Spleen (tissue), 11 donors: ENCODE data around the gene JAKMIP3. TPM values are rescaled to one million over a fixed set of nuclear protein-coding genes. Genes with fewer than 3 reads are reported as not detected.

Experiments
- DNase-seq: peaks from one replicate; pipeline ENCODE4 v3.0.0-alpha.2; 2020
- H3K27ac ChIP-seq, 8 donors: fragments of 200-600 bp; sonication (generic) in 7 of 8; 1 replicate in 4 of 8; 2 replicates in 4 of 8; pipeline versions ENCODE4 v1.5.0 to v1.8.0; 2016 to 2021; ENCODE audit warnings: inconsistent platforms in 4 of 8, mild to moderate bottlenecking in 4 of 8, moderate library complexity in 1 of 8
- H3K27me3 ChIP-seq, 7 donors: fragments of 200-600 bp; sonication (generic) in 6 of 7; replicated peaks in 1 of 7; 1 replicate in 4 of 7; 2 replicates in 3 of 7; pipeline versions ENCODE4 v1.5.0 to v1.8.0; 2016 to 2021; ENCODE audit warnings: inconsistent platforms in 3 of 7, mild to moderate bottlenecking in 1 of 7
- H3K36me3 ChIP-seq, 6 donors: fragments of 200-600 bp; sonication (generic) in 5 of 6; 1 replicate in 4 of 6; 2 replicates in 2 of 6; pipeline versions ENCODE4 v1.5.0 to v1.8.0; 2016 to 2021; ENCODE audit warnings: inconsistent platforms in 2 of 6
- H3K4me1 ChIP-seq, 6 donors: fragments of 200-600 bp; sonication (generic) in 5 of 6; 1 replicate in 3 of 6; 2 replicates in 3 of 6; pipeline versions ENCODE4 v1.5.0 to v1.8.0; 2016 to 2021; ENCODE audit warnings: inconsistent platforms in 3 of 6
- H3K4me3 ChIP-seq, 8 donors: fragments of 200-600 bp; sonication (generic) in 7 of 8; 1 replicate in 4 of 8; 2 replicates in 4 of 8; pipeline versions ENCODE4 v1.5.0 to v1.8.0; 2016 to 2021; ENCODE audit warnings: inconsistent platforms in 4 of 8, mild to moderate bottlenecking in 4 of 8, moderate library complexity in 2 of 8
- H3K9me3 ChIP-seq, 8 donors: fragments of 200-600 bp; sonication (generic) in 7 of 8; 1 replicate in 4 of 8; 2 replicates in 4 of 8; pipeline versions ENCODE4 v1.5.0 to v1.8.0; 2016 to 2021; ENCODE audit warnings: inconsistent platforms in 4 of 8
- CTCF ChIP-seq, 11 experiments: fragments of 200-600 bp in 7 of 11; fragments of 450-650 bp in 4 of 11; sonication (generic) in 4 of 11; IDR thresholded peaks in 8 of 11; conservative IDR thresholded peaks in 3 of 11; 1 replicate in 7 of 11; 2 replicates in 4 of 11; pipeline versions ENCODE4 v1.4.0 to v1.8.0; 2016 to 2021; ENCODE audit warnings: antibody characterized with exemption in 11 of 11, inconsistent platforms in 4 of 11, mild to moderate bottlenecking in 1 of 11
- POLR2A ChIP-seq, 3 donors: fragments of 450-650 bp; IDR thresholded peaks; one replicate each; pipeline ENCODE4 v1.5.1; 2017; ENCODE audit warnings: antibody characterized with exemption in 3 of 3, mild to moderate bottlenecking in 1 of 3
- POLR2AphosphoS5 ChIP-seq, 3 donors: sonication (generic); formaldehyde crosslinking; IDR thresholded peaks; one replicate each; pipeline ENCODE4 v1.5.1; 2017; ENCODE audit warnings: antibody characterized with exemption in 3 of 3
- WGBS, 5 donors: extraction: QIAGEN DNeasy Blood & Tissue Kit in 3 of 5; methylation state at CpG; one replicate each; pipeline versions ENCODE4 v1.1.5 to v1.1.7; 2013 to 2018; 5-methylcytosine and 5-hydroxymethylcytosine counted together
- intact Hi-C: fragments of 100-400 bp; cut with DNase I; formaldehyde crosslinking; loops from one replicate; pipeline ENCODE4 v1.15.0; 2023; ENCODE audit warnings: low total_unique reads
- polyA plus RNA-seq, 3 donors: library from polyadenylated mRNA; stranded (reverse); fragments of 200-250 nt; gene quantifications; one replicate each; pipeline ENCODE4 v1.2.1, GENCODE V29; 2013
- total RNA-seq, 7 donors: library from RNA; depleted of rRNA in 3 of 7; stranded (reverse); fragments of >200 nt in 3 of 7; fragmentation: NEBNext Ultra II Directional in 4 of 7; extraction: Animal tissue kit (Norgen Biotek cat#: 25700) in 4 of 7; gene quantifications; one replicate each; pipeline versions ENCODE4 v1.1.0 to v1.2.1, GENCODE V29; 2016 to 2021
- donor health status: healthy with polysubstance abuse.
- donor health status: DM: no; HTN: no; CAD: no; lungs with moderate emphysema.
- donor health status: DM: no; HTN: no; CAD: no.
- donor health status: Bipolar disorder and iron deficiency.
- donor health status: healthy.
- donor health status: DM: no; HTN: no; CAD: no.
- donor health status: DM: yes; HTN: yes; CAD: no.

The JAKMIP3 gene
- total and polyA plus RNA-seq, 10 donors, result 0.06 to 0.92 (median 0.37) TPM

GRCh38 chr10:132071667-132072066 lies 5.9 kb downstream of the JAKMIP3 start:
- no peak for DNase-seq
- WGBS, 5 donors, result 65 to 79% (median 70%) methylated on average over 3 of the region's 3 CpGs
- H3K4me1 ChIP-seq, result no peaks in the 10 kb centered on the region

GRCh38 chr10:132075909-132076577 lies 10.3 kb downstream of the JAKMIP3 start:
- Histone ChIP-seq H3K27ac (no peak overlapping the region), H3K27me3 (peaks cover 0 to 17% (median 0%) of the 10 kb centered on the region in 7 donors), H3K36me3 (no peaks in the 10 kb centered on the region), H3K9me3 (peaks cover 0 to 26% (median 17%) of the 10 kb centered on the region in 8 donors), H3K4me1 (no peaks in the 10 kb centered on the region), H3K4me3 (no peak overlapping the region)
- TF ChIP-seq CTCF (IDR thresholded peaks at IDR 0.05 in 8 of 11, conservative IDR thresholded peaks at IDR 0.05 in 3 of 11) (no peak), POLR2A (IDR thresholded peaks at IDR 0.05) (no peak), POLR2AphosphoS5 (IDR thresholded peaks at IDR 0.05) (no peak)
- DNase-seq, result no peak
- 76 to 83% (median 77%) methylated on average over 17 of the region's 17 CpGs for WGBS, 5 donors
- intact Hi-C loops, result no loop called here

More at GRCh38 chr10:132071667-132072066, 5.9 kb downstream of the JAKMIP3 start:
- intact Hi-C loops, result no loop called here
- no peaks in the 10 kb centered on the region for H3K36me3 ChIP-seq
- no peak for TF ChIP-seq CTCF (IDR thresholded peaks at IDR 0.05 in 8 of 11, conservative IDR thresholded peaks at IDR 0.05 in 3 of 11)
- TF ChIP-seq POLR2A (IDR thresholded peaks at IDR 0.05), result no peak
- no peak for TF ChIP-seq POLR2AphosphoS5 (IDR thresholded peaks at IDR 0.05)
- no peak overlapping the region for H3K27ac ChIP-seq
- H3K4me3 ChIP-seq, result no peak overlapping the region
- peaks cover 0 to 3% (median 0%) of the 10 kb centered on the region in 7 donors for H3K27me3 ChIP-seq
- H3K9me3 ChIP-seq, result peaks cover 0 to 26% (median 17%) of the 10 kb centered on the region in 8 donors

- TF ChIP-seq CTCF (IDR thresholded peaks at IDR 0.05 in 8 of 11, conservative IDR thresholded peaks at IDR 0.05 in 3 of 11) (no peak), POLR2AphosphoS5 (IDR thresholded peaks at IDR 0.05) (no peak), POLR2A (IDR thresholded peaks at IDR 0.05) (no peak)
- no peaks in the 10 kb centered on the region for H3K4me1 ChIP-seq
- intact Hi-C loops, result no loop called here
- peaks cover 0 to 17% (median 0%) of the 10 kb centered on the region in 7 donors for H3K27me3 ChIP-seq
- WGBS, 5 donors, result 87 to 91% (median 88%) methylated on average over 5 to 19 of the region's 19 CpGs
- no peak for DNase-seq
- H3K27ac ChIP-seq, result no peak overlapping the region
- no peaks in the 10 kb centered on the region for H3K36me3 ChIP-seq
- H3K4me3 ChIP-seq, result no peak overlapping the region
- H3K9me3 ChIP-seq, result peaks cover 0 to 26% (median 17%) of the 10 kb centered on the region in 8 donors
These were observed 10.9 kb downstream of the JAKMIP3 start for GRCh38 chr10:132076578-132077081.

GRCh38 chr10:132077091-132077490 lies 11.3 kb downstream of the JAKMIP3 start:
- no peak for TF ChIP-seq POLR2AphosphoS5 (IDR thresholded peaks at IDR 0.05)
- no peak for TF ChIP-seq CTCF (IDR thresholded peaks at IDR 0.05 in 8 of 11, conservative IDR thresholded peaks at IDR 0.05 in 3 of 11)
- TF ChIP-seq POLR2A (IDR thresholded peaks at IDR 0.05), result no peak
- no peak overlapping the region for H3K4me3 ChIP-seq
- H3K36me3 ChIP-seq, result no peaks in the 10 kb centered on the region
- H3K27ac ChIP-seq, result no peak overlapping the region
- H3K9me3 ChIP-seq, result peaks cover 0 to 22% (median 15%) of the 10 kb centered on the region in 8 donors
- intact Hi-C loops, result no loop called here
- no peak for DNase-seq
- WGBS, 5 donors, result 53 to 80% (median 56%) methylated on average over 4 to 9 of the region's 9 CpGs
- H3K4me1 ChIP-seq, result no peaks in the 10 kb centered on the region
- H3K27me3 ChIP-seq, result peaks cover 0 to 18% (median 0%) of the 10 kb centered on the region in 7 donors
